IPS-18a (cell line): Measurements from ENCODE around the gene UGT1A1.

ENCODE experiments used
- H3K27ac ChIP-seq: one replicate; pipeline ENCODE4 v1.5.1; 2013; ENCODE audit warnings: low read length
- H3K27me3 ChIP-seq: one replicate; pipeline ENCODE4 v1.6.1; 2013; ENCODE audit warnings: mild to moderate bottlenecking, low read length; ENCODE audit not compliant: control insufficient read depth, insufficient read depth
- H3K36me3 ChIP-seq: one replicate; pipeline ENCODE4 v1.6.1; 2013; ENCODE audit warnings: low read depth, low read length; ENCODE audit not compliant: control insufficient read depth
- H3K4me1 ChIP-seq: one replicate; pipeline ENCODE4 v1.6.1; 2013; ENCODE audit warnings: low read depth, low read length; ENCODE audit not compliant: control insufficient read depth
- H3K4me3 ChIP-seq: one replicate; pipeline ENCODE4 v1.5.1; 2013; ENCODE audit warnings: low read length
- H3K9ac ChIP-seq: one replicate; pipeline ENCODE4 v1.6.1; 2013; ENCODE audit warnings: mild to moderate bottlenecking, low read length, moderate library complexity
- H3K9me3 ChIP-seq: one replicate; pipeline ENCODE4 v1.6.1; 2013; ENCODE audit warnings: low read depth, low read length; ENCODE audit not compliant: control insufficient read depth

UGT1A1 gene

GRCh38 chr2:233813236-233814055, 53.4 kb downstream of the UGT1A1 start:
- no peaks in the 10 kb centered on the region for H3K4me1 ChIP-seq
- H3K36me3 ChIP-seq = no peaks in the 10 kb centered on the region
- no peak overlapping the region for H3K4me3 ChIP-seq
- H3K9me3 ChIP-seq = no peaks in the 10 kb centered on the region
- H3K9ac ChIP-seq = no peak overlapping the region
- no peaks in the 10 kb centered on the region for H3K27me3 ChIP-seq
- no peak overlapping the region for H3K27ac ChIP-seq

DNA sequence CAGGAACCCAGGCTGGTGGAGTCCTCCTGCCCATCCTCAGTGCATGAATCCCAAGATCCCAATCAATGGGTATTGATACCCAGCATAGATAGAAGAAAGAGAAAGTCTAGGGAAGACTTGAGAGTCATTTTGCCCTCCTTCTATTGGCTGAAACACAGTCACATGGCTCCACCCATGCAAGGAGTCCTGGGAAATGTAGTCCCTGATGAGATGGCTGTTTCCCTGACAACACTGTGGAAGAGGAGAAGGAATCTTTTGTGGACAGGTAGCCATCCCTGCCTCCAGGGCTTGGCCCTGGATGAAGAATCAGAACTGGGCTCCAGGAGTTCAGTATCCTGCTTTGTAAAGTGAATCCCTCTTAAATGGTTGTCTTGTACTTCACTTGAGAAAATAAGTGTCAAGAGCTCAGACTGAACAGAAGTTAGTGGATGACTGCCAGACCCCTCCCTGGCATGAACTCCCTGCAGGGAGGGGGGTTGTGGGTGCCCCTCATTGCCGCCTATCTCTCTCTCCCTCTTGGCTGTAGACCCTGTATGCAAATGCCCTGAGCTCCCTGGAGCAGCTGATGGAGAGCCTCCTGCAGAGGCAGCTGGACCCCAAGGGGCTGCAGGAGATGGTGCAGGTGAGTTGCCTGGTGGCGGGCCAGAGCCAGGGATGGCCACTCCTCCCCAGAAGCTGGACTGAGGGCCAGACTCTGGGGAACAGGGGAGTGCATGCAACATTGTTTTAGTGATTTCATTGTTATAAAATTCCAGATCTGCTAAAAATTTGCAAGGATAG, 54.2 kb downstream of the UGT1A1 start:
- no peaks in the 10 kb centered on the region for H3K27me3 ChIP-seq
- no peak overlapping the region for H3K9ac ChIP-seq
- no peaks in the 10 kb centered on the region for H3K36me3 ChIP-seq
- H3K9me3 ChIP-seq = no peaks in the 10 kb centered on the region
- H3K4me3 ChIP-seq = no peak overlapping the region
- H3K27ac ChIP-seq = no peak overlapping the region
- no peaks in the 10 kb centered on the region for H3K4me1 ChIP-seq

DNA sequence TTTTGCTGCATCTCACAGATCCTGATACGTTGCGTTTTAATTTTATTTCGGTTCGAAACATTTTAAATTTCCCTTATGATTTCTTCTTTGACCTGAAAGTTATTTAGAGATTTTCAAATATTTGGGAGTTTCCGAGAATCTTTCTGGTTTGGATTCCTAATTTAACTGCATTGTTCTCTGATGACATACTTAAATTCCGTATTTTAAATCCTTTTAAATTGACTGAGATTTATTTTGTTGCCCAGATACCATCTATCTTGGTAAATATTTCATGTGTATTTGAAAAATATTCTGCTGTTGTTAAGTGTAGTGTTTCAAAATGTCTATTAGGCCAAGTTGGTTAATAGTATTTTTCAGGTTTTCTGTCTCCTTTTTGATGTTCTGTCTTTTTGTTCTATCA, 55.8 kb downstream of the UGT1A1 start:
- no peaks in the 10 kb centered on the region for H3K9me3 ChIP-seq
- no peak overlapping the region for H3K9ac ChIP-seq
- H3K27me3 ChIP-seq = no peaks in the 10 kb centered on the region
- no peaks in the 10 kb centered on the region for H3K36me3 ChIP-seq
- no peaks in the 10 kb centered on the region for H3K4me1 ChIP-seq
- no peak overlapping the region for H3K27ac ChIP-seq
- no peak overlapping the region for H3K4me3 ChIP-seq

GRCh38 chr2:233816334-233816733, 56.3 kb downstream of the UGT1A1 start:
- H3K36me3 ChIP-seq = no peaks in the 10 kb centered on the region
- H3K4me3 ChIP-seq = no peak overlapping the region
- H3K27me3 ChIP-seq = no peaks in the 10 kb centered on the region
- H3K9me3 ChIP-seq = no peaks in the 10 kb centered on the region
- H3K9ac ChIP-seq = no peak overlapping the region
- H3K4me1 ChIP-seq = no peaks in the 10 kb centered on the region
- H3K27ac ChIP-seq = no peak overlapping the region

DNA sequence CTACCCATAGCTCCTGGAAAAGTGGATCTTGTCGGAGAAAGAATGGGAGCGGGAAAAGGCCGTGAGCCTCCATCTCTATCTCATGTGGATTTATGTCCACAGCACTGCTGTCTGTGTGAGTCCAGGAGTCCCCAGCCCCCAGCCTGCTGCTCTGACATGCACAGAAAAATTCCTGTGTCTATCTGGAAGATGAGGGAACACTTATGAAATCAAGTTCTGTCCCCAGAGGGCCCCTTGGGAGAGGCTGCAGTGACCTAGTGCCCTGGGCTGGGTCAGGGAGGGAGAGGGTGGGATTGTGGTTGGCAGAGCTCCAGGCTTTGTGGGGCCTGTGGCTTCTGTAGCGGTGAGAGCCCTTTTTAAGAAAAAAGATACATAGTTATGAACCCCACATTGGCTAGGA, 56.7 kb downstream of the UGT1A1 start:
- no peaks in the 10 kb centered on the region for H3K36me3 ChIP-seq
- no peaks in the 10 kb centered on the region for H3K27me3 ChIP-seq
- no peaks in the 10 kb centered on the region for H3K4me1 ChIP-seq
- H3K4me3 ChIP-seq = no peak overlapping the region
- no peak overlapping the region for H3K27ac ChIP-seq
- H3K9ac ChIP-seq = no peak overlapping the region
- no peaks in the 10 kb centered on the region for H3K9me3 ChIP-seq

DNA sequence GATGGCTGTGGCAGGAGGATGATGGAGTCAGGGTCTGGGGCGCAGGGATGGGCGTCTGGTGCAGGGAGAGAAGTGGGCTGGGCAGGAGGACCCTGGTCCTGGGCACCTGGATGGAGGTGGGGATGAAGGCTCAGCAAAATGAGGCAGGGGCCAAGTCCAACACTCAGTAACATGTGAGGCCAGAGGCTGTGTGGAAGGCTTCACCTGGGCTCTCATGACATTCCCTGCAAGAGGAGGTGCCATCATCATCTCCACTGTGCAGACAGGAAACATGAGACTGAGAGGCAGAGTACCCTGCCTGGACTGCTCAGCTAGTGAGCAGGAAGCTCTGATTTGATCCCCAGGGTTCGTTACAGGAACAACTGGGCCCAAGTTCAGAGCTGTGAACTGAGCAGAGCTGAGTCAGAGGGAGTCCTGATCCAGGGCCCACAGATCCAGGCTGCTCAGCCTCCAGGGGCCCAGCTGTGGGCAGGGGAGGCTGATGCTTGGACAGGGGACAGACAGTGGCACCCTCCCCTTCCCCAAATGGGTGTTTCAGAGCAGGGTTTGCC, 57.4 kb downstream of the UGT1A1 start:
- Histone ChIP-seq H3K27ac (no peak overlapping the region), H3K9ac (no peak overlapping the region), H3K27me3 (no peaks in the 10 kb centered on the region), H3K4me3 (no peak overlapping the region), H3K36me3 (no peaks in the 10 kb centered on the region), H3K9me3 (no peaks in the 10 kb centered on the region), H3K4me1 (no peaks in the 10 kb centered on the region)

- Histone ChIP-seq H3K9ac (no peak overlapping the region), H3K27ac (no peak overlapping the region), H3K4me3 (no peak overlapping the region), H3K4me1 (no peaks in the 10 kb centered on the region), H3K9me3 (no peaks in the 10 kb centered on the region), H3K27me3 (no peaks in the 10 kb centered on the region), H3K36me3 (no peaks in the 10 kb centered on the region)
These were observed 58.0 kb downstream of the UGT1A1 start for GRCh38 chr2:233817995-233818638.

- Histone ChIP-seq H3K9ac (no peak overlapping the region), H3K27ac (no peak overlapping the region), H3K4me1 (no peaks in the 10 kb centered on the region), H3K27me3 (no peaks in the 10 kb centered on the region), H3K4me3 (no peak overlapping the region), H3K36me3 (no peaks in the 10 kb centered on the region), H3K9me3 (no peaks in the 10 kb centered on the region)
These were observed 58.9 kb downstream of the UGT1A1 start for GRCh38 chr2:233818639-233819621.

DNA sequence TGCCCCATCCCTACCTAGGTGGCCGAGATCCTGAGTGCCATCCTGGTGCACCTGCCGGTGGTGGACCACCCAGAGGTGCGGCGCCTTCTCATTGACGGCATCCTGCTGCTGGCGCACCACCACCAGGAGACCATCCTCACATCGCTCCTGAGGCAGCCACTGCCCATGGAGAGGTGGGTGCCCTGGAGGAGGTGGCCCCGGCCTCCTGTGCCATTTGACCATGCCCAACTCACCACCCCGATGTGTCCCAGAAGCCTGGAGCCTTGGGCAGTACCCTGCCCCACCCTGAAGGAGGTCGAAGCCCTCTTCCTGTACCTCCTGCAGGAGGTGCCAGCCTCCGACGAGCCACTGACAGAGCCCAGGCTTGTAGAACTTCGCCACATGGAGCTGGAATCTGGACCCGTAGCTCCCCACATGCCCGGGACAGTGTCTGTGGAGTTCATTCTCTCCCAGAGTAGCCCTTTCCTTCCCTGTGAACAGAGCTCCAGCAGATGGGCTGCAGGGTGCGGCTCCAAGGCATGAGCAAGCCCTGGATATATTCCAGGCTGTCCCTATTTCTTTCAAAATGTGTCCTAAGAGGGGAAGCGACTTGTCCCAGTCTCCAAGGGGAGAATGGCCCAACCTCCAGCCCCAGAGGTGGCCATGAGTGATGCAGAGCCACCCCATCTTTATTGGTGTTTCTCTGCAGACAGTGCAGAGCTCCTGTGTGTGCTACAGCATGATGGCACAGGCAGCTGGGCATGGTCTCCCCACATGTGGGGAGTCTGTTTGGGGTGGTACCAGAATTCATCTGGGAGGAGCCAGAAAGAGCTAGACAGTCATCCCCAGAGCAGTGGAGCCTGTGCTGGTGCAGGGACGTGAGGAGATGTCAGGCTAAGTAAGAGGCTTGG, 60.1 kb downstream of the UGT1A1 start:
- Histone ChIP-seq H3K27me3 (no peaks in the 10 kb centered on the region), H3K27ac (no peak overlapping the region), H3K4me1 (no peaks in the 10 kb centered on the region), H3K36me3 (no peaks in the 10 kb centered on the region), H3K9me3 (no peaks in the 10 kb centered on the region), H3K9ac (no peak overlapping the region), H3K4me3 (no peak overlapping the region)

GRCh38 chr2:233820774-233821105, 60.7 kb downstream of the UGT1A1 start:
- H3K4me1 ChIP-seq = no peaks in the 10 kb centered on the region
- no peaks in the 10 kb centered on the region for H3K9me3 ChIP-seq
- H3K4me3 ChIP-seq = no peak overlapping the region
- no peaks in the 10 kb centered on the region for H3K36me3 ChIP-seq
- H3K27me3 ChIP-seq = no peaks in the 10 kb centered on the region
- no peak overlapping the region for H3K9ac ChIP-seq
- H3K27ac ChIP-seq = no peak overlapping the region
